HepG2 (cell line): ENCODE results near the gene SLC25A5. TPM values are rescaled to one million over a fixed set of nuclear protein-coding genes. Genes with fewer than 3 reads are reported as not detected.
A peak's percentile ranks its signal among the peaks of the same experiment; 100 is the strongest.

ENCODE experiments used
- ARID2 ChIP-seq: sonication (generic); formaldehyde crosslinking; IDR thresholded peaks from 2 replicates; pipeline ENCODE4 v1.8.1; 2022; ENCODE audit warnings: mild to moderate bottlenecking, missing genetic modification reagents, borderline replicate concordance
- DNMT3B ChIP-seq: conservative IDR thresholded peaks from 2 replicates; pipeline ENCODE4 v1.6.1; 2016; ENCODE audit warnings: missing biosample characterization, control low read depth
- ISX ChIP-seq: sonication (generic); formaldehyde crosslinking; conservative IDR thresholded peaks from 2 replicates; pipeline ENCODE4 v1.5.0; 2020; ENCODE audit warnings: missing genetic modification reagents
- NAIF1 ChIP-seq: sonication (generic); formaldehyde crosslinking; IDR thresholded peaks from 2 replicates; pipeline ENCODE4 v1.5.0; 2020; ENCODE audit warnings: mild to moderate bottlenecking, missing genetic modification reagents, borderline replicate concordance
- NCOA2 ChIP-seq: sonication (generic); formaldehyde crosslinking; IDR thresholded peaks from 2 replicates; pipeline ENCODE4 v1.8.0; 2022; ENCODE audit warnings: inconsistent platforms
- NFE2L2 ChIP-seq: fragments of 150-350 bp; IDR thresholded peaks from 2 replicates; pipeline ENCODE4 v1.6.1; 2014; ENCODE audit warnings: low read length
- PHF20 ChIP-seq: sonication (generic); formaldehyde crosslinking; IDR thresholded peaks from 2 replicates; pipeline ENCODE4 v1.5.0; 2020; ENCODE audit warnings: mild to moderate bottlenecking, missing genetic modification reagents
- RARA ChIP-seq: IDR thresholded peaks from 2 replicates; pipeline ENCODE4 v1.6.1; 2016; ENCODE audit warnings: missing genetic modification reagents, missing compliant biosample characterization
- SUZ12 ChIP-seq: fragments of 150-350 bp; IDR thresholded peaks from 2 replicates; pipeline ENCODE4 v1.6.1; 2014; ENCODE audit warnings: low read depth, low read length
- TCF12 ChIP-seq, 2 experiments: fragments of 450-650 bp in 1 of 2; sonication (generic) in 1 of 2; formaldehyde crosslinking in 1 of 2; IDR thresholded peaks; 2 replicates each; pipeline versions ENCODE4 v1.6.1 to v1.8.0; 2017 to 2022; ENCODE audit warnings: antibody characterized with exemption in 1 of 2, mild to moderate bottlenecking in 1 of 2, missing genetic modification reagents in 1 of 2, moderate library complexity in 1 of 2
- ZNF10 ChIP-seq: sonication (generic); formaldehyde crosslinking; IDR thresholded peaks from 2 replicates; pipeline ENCODE4 v1.4.0; 2020; ENCODE audit warnings: mild to moderate bottlenecking, low read depth, missing genetic modification reagents, borderline replicate concordance
- ZNF232 ChIP-seq: sonication (generic); formaldehyde crosslinking; IDR thresholded peaks from 2 replicates; pipeline ENCODE4 v1.4.0; 2020; ENCODE audit warnings: missing genetic modification reagents, borderline replicate concordance
- ZNF451 ChIP-seq: sonication (generic); formaldehyde crosslinking; IDR thresholded peaks from 2 replicates; pipeline ENCODE4 v1.5.0; 2020; ENCODE audit warnings: mild to moderate bottlenecking, missing genetic modification reagents
- ZNF552 ChIP-seq: sonication (generic); formaldehyde crosslinking; IDR thresholded peaks from 2 replicates; pipeline ENCODE4 v1.9.0; 2022; ENCODE audit warnings: missing genetic modification reagents, mild to moderate bottlenecking, borderline replicate concordance
- ZNF720 ChIP-seq: sonication (generic); formaldehyde crosslinking; IDR thresholded peaks from 2 replicates; pipeline ENCODE4 v1.4.0; 2020; ENCODE audit warnings: missing genetic modification reagents
- ZNF761 ChIP-seq: sonication (generic); formaldehyde crosslinking; conservative IDR thresholded peaks from 2 replicates; pipeline ENCODE4 v1.4.0; 2020; ENCODE audit warnings: mild to moderate bottlenecking, missing genetic modification reagents
- polyA plus RNA-seq, 8 experiments: library from polyadenylated mRNA; depleted of rRNA in 3 of 8; stranded (reverse) in 7 of 8; unstranded in 1 of 8; fragments of >200 nt; fragmentation: Illumina TruSeq in 4 of 8; extraction: Trizol in 4 of 8; gene quantifications; 2 replicates each; pipeline versions ENCODE4 v1.2.1 to v1.2.3, GENCODE V29; 2011 to 2016; ENCODE audit warnings: low read depth in 4 of 8, missing spikeins in 1 of 8, mixed read lengths in 1 of 8; ENCODE audit not compliant: insufficient read depth in 1 of 8
- total RNA-seq, 5 experiments: library from RNA; depleted of rRNA; stranded (reverse); fragments of >200 nt; fragmentation: Illumina TruSeq; extraction: Trizol; gene quantifications; 2 replicates each; pipeline ENCODE4 v1.2.3, GENCODE V29; 2016; ENCODE audit warnings: low read depth in 1 of 5
- TF ChIP-seq, protein P1 (sequence below): sonication (generic); formaldehyde crosslinking; IDR thresholded peaks from 2 replicates; pipeline ENCODE4 v1.9.0; 2022; ENCODE audit warnings: low read depth, missing genetic modification reagents
- TF ChIP-seq, protein P2 (sequence below): sonication (generic); formaldehyde crosslinking; IDR thresholded peaks from 2 replicates; pipeline ENCODE4 v1.4.0; 2020; ENCODE audit warnings: missing genetic modification reagents
- TF ChIP-seq, protein P3 (sequence below): sonication (generic); formaldehyde crosslinking; IDR thresholded peaks from 2 replicates; pipeline ENCODE4 v1.4.0; 2020; ENCODE audit warnings: missing genetic modification reagents
- TF ChIP-seq, protein P4 (sequence below): sonication (generic); formaldehyde crosslinking; conservative IDR thresholded peaks from 2 replicates; pipeline ENCODE4 v1.4.0; 2020; ENCODE audit warnings: missing genetic modification reagents
- TF ChIP-seq, protein P5 (sequence below): sonication (generic); formaldehyde crosslinking; IDR thresholded peaks from 2 replicates; pipeline ENCODE4 v1.5.1; 2020; ENCODE audit warnings: mild to moderate bottlenecking, moderate library complexity, missing genetic modification reagents

Gene SLC25A5
- total and polyA plus RNA-seq, 2 of the 13 experiments (the other 11 are each of a cell fraction or from before 2014, with no cell fraction given): 300 to 402 TPM

DNA sequence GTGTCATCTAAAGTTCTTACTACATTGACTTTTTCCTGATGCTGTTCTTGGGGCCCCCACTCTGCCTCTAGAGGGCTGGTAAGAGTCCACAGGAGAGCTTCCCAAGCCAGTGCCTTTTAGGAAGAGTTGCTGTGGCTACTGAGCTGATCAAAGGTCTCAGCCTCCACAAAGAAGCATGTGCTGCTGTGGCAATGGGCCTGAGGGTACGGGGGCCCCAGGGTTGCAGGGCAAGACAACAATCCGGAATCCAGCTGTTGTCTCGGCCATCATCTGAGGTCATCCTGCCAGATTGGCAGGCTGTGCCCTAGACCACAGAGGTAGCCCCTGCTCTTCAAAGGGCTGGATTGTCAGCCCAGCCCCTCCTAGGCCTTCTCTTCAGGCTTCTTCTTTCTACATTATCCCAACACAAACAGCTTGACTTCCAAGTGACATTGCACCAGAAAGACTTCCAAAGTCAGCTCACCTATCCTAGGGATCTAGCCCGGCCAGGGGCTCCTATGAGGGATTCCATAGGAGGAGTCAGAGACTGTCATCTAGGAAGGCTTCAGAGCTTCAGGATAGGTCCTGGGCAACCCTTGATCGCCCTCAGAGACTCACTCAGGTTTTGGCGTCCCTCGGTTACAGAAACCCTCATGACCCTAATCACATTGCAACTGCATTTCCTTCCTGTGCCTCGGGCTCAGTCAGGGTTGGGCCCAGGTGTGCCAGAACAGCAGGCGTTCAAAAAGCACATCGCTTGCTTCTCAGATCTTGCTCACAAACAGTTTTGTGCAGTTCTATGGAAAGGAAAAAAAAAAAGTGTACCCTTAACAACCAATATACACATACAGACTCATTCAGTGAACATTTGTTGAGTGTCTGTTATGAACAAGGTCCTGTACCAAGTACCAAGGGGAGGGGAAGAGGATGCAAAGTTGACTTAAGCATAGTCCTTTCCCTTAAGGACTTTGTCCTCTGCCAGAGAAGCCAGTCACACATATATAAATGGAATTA is 27.8 kb downstream of the SLC25A5 start (continued):
- no peak for TF ChIP-seq ZNF10
- no peak for TF ChIP-seq ISX (CRISPR knock-in tag)
- no peak for TF ChIP-seq ZNF232 (CRISPR knock-in tag)
- TF ChIP-seq TCF12 (IDR thresholded peaks at IDR 0.05): no peak
- TF ChIP-seq TCF12 (CRISPR knock-in tag; IDR thresholded peaks at IDR 0.05): no peak
- TF ChIP-seq RARA (CRISPR knock-in tag): peak; percentile 66
- TF ChIP-seq ZNF552 (CRISPR knock-in tag): no peak
- TF ChIP-seq NAIF1 (CRISPR knock-in tag): no peak
- TF ChIP-seq SUZ12: no peak
- no peak for TF ChIP-seq ZNF720 (CRISPR knock-in tag)
- TF ChIP-seq NFE2L2: no peak
- TF ChIP-seq NCOA2: peak; percentile 39; the same call in 1 of the 2 replicates
- TF ChIP-seq, protein P1, sequence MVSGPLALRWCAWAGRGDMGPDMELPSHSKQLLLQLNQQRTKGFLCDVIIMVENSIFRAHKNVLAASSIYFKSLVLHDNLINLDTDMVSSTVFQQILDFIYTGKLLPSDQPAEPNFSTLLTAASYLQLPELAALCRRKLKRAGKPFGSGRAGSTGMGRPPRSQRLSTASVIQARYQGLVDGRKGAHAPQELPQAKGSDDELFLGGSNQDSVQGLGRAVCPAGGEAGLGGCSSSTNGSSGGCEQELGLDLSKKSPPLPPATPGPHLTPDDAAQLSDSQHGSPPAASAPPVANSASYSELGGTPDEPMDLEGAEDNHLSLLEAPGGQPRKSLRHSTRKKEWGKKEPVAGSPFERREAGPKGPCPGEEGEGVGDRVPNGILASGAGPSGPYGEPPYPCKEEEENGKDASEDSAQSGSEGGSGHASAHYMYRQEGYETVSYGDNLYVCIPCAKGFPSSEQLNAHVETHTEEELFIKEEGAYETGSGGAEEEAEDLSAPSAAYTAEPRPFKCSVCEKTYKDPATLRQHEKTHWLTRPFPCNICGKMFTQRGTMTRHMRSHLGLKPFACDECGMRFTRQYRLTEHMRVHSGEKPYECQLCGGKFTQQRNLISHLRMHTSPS (CRISPR knock-in tag): peak; percentile 74; the same call in 1 of the 2 replicates
- TF ChIP-seq, protein P2, sequence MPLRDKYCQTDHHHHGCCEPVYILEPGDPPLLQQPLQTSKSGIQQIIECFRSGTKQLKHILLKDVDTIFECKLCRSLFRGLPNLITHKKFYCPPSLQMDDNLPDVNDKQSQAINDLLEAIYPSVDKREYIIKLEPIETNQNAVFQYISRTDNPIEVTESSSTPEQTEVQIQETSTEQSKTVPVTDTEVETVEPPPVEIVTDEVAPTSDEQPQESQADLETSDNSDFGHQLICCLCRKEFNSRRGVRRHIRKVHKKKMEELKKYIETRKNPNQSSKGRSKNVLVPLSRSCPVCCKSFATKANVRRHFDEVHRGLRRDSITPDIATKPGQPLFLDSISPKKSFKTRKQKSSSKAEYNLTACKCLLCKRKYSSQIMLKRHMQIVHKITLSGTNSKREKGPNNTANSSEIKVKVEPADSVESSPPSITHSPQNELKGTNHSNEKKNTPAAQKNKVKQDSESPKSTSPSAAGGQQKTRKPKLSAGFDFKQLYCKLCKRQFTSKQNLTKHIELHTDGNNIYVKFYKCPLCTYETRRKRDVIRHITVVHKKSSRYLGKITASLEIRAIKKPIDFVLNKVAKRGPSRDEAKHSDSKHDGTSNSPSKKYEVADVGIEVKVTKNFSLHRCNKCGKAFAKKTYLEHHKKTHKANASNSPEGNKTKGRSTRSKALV (CRISPR knock-in tag): no peak
- TF ChIP-seq ZNF451 (CRISPR knock-in tag): no peak
- TF ChIP-seq, protein P3, sequence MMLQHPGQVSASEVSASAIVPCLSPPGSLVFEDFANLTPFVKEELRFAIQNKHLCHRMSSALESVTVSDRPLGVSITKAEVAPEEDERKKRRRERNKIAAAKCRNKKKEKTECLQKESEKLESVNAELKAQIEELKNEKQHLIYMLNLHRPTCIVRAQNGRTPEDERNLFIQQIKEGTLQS (CRISPR knock-in tag): 0 out of 2 replicates have a peak, but pooled peaks have one; percentile 32
- no peak for TF ChIP-seq PHF20 (CRISPR knock-in tag)
- TF ChIP-seq, protein P4, sequence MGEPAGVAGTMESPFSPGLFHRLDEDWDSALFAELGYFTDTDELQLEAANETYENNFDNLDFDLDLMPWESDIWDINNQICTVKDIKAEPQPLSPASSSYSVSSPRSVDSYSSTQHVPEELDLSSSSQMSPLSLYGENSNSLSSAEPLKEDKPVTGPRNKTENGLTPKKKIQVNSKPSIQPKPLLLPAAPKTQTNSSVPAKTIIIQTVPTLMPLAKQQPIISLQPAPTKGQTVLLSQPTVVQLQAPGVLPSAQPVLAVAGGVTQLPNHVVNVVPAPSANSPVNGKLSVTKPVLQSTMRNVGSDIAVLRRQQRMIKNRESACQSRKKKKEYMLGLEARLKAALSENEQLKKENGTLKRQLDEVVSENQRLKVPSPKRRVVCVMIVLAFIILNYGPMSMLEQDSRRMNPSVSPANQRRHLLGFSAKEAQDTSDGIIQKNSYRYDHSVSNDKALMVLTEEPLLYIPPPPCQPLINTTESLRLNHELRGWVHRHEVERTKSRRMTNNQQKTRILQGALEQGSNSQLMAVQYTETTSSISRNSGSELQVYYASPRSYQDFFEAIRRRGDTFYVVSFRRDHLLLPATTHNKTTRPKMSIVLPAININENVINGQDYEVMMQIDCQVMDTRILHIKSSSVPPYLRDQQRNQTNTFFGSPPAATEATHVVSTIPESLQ: no peak
- no peak for TF ChIP-seq ARID2 (CRISPR knock-in tag)
- TF ChIP-seq DNMT3B (CRISPR knock-in tag): no peak
- TF ChIP-seq, protein P5, sequence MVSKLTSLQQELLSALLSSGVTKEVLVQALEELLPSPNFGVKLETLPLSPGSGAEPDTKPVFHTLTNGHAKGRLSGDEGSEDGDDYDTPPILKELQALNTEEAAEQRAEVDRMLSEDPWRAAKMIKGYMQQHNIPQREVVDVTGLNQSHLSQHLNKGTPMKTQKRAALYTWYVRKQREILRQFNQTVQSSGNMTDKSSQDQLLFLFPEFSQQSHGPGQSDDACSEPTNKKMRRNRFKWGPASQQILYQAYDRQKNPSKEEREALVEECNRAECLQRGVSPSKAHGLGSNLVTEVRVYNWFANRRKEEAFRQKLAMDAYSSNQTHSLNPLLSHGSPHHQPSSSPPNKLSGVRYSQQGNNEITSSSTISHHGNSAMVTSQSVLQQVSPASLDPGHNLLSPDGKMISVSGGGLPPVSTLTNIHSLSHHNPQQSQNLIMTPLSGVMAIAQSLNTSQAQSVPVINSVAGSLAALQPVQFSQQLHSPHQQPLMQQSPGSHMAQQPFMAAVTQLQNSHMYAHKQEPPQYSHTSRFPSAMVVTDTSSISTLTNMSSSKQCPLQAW: 0 out of 2 replicates have a peak, but pooled peaks have one; percentile 36
- TF ChIP-seq ZNF761 (CRISPR knock-in tag): no peak
